HCT116 (cell line): ENCODE results near the gene PLEKHN1. TPM values are rescaled to one million over a fixed set of nuclear protein-coding genes. Genes with fewer than 3 reads are reported as not detected.
"Not testable (repeated sequence)": the region's sequence is repeated elsewhere in the genome, so short reads cannot be mapped to it uniquely, and the experiment has no call there.

ENCODE experiments used
- ATAC-seq: fragments of 200-7000 bp; cut with Tn5 transposase; 2 replicates; pipeline ENCODE4 v1.9.1; 2020; ENCODE audit warnings: mild to moderate bottlenecking, moderate library complexity
- BruUV-seq: library from RNA; stranded (reverse); fragments of 400-500 nt; replicated peaks from 2 replicates; lab custom pipeline; 2021; lab: Mats Ljungman, UMichigan
- CTCF ChIA-PET: fragments of 300-600 bp; sonication (Branson Sonifier 250); formaldehyde crosslinking; loops from one replicate; lab custom pipeline; 2021; ENCODE audit warnings: antibody characterized with exemption; lab: Charles Lee
- POLR2A ChIA-PET: fragments of 300-600, 350-600 bp; sonication (Branson Sonifier 250); formaldehyde crosslinking; loops from one replicate; lab custom pipeline; 2021; ENCODE audit warnings: antibody characterized with exemption; lab: Charles Lee
- RAD21 ChIA-PET, 2 experiments: fragments of 300-600 bp; sonication (Branson Sonifier 250); formaldehyde crosslinking; loops; one replicate each; lab custom pipeline; 2023; ENCODE audit warnings: low total read pairs in 2 of 2; ENCODE audit not compliant: uncharacterized antibody in 2 of 2, unreplicated experiment in 2 of 2, low non-redundant PET in 1 of 2; lab: Charles Lee
- DNase-seq: peaks from one replicate; pipeline ENCODE4 v3.0.0-alpha.2; 2010; ENCODE audit warnings: low read depth, low spot score
- H2AFZ ChIP-seq: fragments of 200-600 bp; shearing (Covaris generic), sonication (generic); 2 replicates; pipeline ENCODE4 v1.6.1; 2017; ENCODE audit warnings: low read depth, mixed run types, mixed read lengths, antibody characterized with exemption, low read length; ENCODE audit not compliant: poor library complexity, severe bottlenecking
- H3K27ac ChIP-seq: 2 replicates; pipeline ENCODE4 v1.5.1; 2012; ENCODE audit warnings: low read depth, low read length
- H3K27me3 ChIP-seq: fragments of 200-600 bp; sonication (generic); 2 replicates; pipeline ENCODE4 v1.6.1; 2016; ENCODE audit warnings: mixed run types, low read length, mixed read lengths; ENCODE audit not compliant: insufficient read depth
- H3K36me3 ChIP-seq, 2 experiments: fragments of 200-500 bp in 1 of 2; fragments of 200-600 bp in 1 of 2; sonication (Bioruptor generic) in 1 of 2; sonication (generic) in 1 of 2; 2 replicates each; pipeline versions ENCODE4 v1.5.1 to v1.6.1; 2014 to 2016; ENCODE audit warnings: low read length in 2 of 2, inconsistent platforms in 1 of 2, mixed read lengths in 1 of 2, mixed run types in 1 of 2; ENCODE audit not compliant: insufficient read depth in 2 of 2, control insufficient read depth in 1 of 2
- H3K4me1 ChIP-seq, 2 experiments: fragments of 200-600 bp in 1 of 2; sonication (generic) in 1 of 2; 2 replicates each; pipeline versions ENCODE4 v1.5.1 to v1.6.1; 2012 to 2017; ENCODE audit warnings: low read length in 2 of 2, inconsistent platforms in 1 of 2, mild to moderate bottlenecking in 1 of 2, mixed read lengths in 1 of 2, mixed run types in 1 of 2, moderate library complexity in 1 of 2; ENCODE audit not compliant: insufficient read depth in 2 of 2, control insufficient read depth in 1 of 2
- H3K4me2 ChIP-seq: fragments of 200-600 bp; sonication (generic); 2 replicates; pipeline ENCODE4 v1.6.1; 2017; ENCODE audit warnings: mixed run types, low read length, mixed read lengths
- H3K4me3 ChIP-seq, 2 experiments: fragments of 200-600 bp in 1 of 2; sonication (generic) in 1 of 2; replicated peaks in 1 of 2; 2 replicates each; pipeline ENCODE4 v1.5.1; 2011 to 2016; ENCODE audit warnings: low read length in 2 of 2, control low read depth in 1 of 2, low read depth in 1 of 2, mild to moderate bottlenecking in 1 of 2, mixed read lengths in 1 of 2, mixed run types in 1 of 2
- H3K79me2 ChIP-seq: fragments of 200-600 bp; sonication (generic); 2 replicates; pipeline ENCODE4 v1.6.1; 2017; ENCODE audit warnings: mild to moderate bottlenecking, mixed run types, low read length, moderate library complexity, mixed read lengths; ENCODE audit not compliant: insufficient read depth
- H3K9ac ChIP-seq: fragments of 200-600 bp; sonication (generic); 2 replicates; pipeline ENCODE4 v1.6.1; 2016; ENCODE audit warnings: low read length, mixed read lengths
- H3K9me2 ChIP-seq: fragments of 200-600 bp; sonication (generic), shearing (Covaris generic); 2 replicates; pipeline ENCODE4 v1.6.1; 2017; ENCODE audit warnings: mixed run types, mild to moderate bottlenecking, moderate library complexity; ENCODE audit not compliant: insufficient read depth
- H3K9me3 ChIP-seq, 2 experiments: fragments of 200-500 bp in 1 of 2; fragments of 200-600 bp in 1 of 2; sonication (Bioruptor generic) in 1 of 2; sonication (generic) in 1 of 2; 2 replicates each; pipeline ENCODE4 v1.6.1; 2014 to 2017; ENCODE audit warnings: low read length in 2 of 2, mixed read lengths in 2 of 2, inconsistent platforms in 1 of 2, low read depth in 1 of 2, mild to moderate bottlenecking in 1 of 2, mixed run types in 1 of 2, moderate library complexity in 1 of 2; ENCODE audit not compliant: control insufficient read depth in 1 of 2, insufficient read depth in 1 of 2
- H4K20me1 ChIP-seq: fragments of 200-600 bp; sonication (generic), shearing (Covaris generic); 2 replicates; pipeline ENCODE4 v1.6.1; 2017; ENCODE audit warnings: mixed run types, mild to moderate bottlenecking, moderate library complexity; ENCODE audit not compliant: insufficient read depth
- REST ChIP-seq: IDR thresholded peaks from 2 replicates; pipeline ENCODE4 v1.6.1; 2012; ENCODE audit warnings: low read depth
- ZNF274 ChIP-seq: fragments of 200-500 bp; sonication (Bioruptor generic); IDR thresholded peaks from 2 replicates; pipeline ENCODE4 v1.6.1; 2014; ENCODE audit warnings: mild to moderate bottlenecking, low read depth, low read length, inconsistent platforms
- intact Hi-C: fragments of 100-400 bp; cut with micrococcal nuclease; formaldehyde crosslinking; loops from 2 replicates; pipeline ENCODE4 v1.10.0; 2022
- total RNA-seq: library from RNA; stranded (reverse); gene quantifications from one replicate; pipeline ENCODE4 v1.2.1, GENCODE V29; 2021; ENCODE audit not compliant: unreplicated experiment

The PLEKHN1 gene
- total RNA-seq, 1 experiment from 2014 or later: 11.6 TPM

GRCh38 chr1:945688-946556 is 20.4 kb upstream of the PLEKHN1 start:
- TF ChIP-seq REST (no peak), ZNF274 (no peak)
- Histone ChIP-seq H3K4me1 (peaks cover 22 to 29% of the 10 kb centered on the region in 2 experiments), H4K20me1 (no peaks in the 10 kb centered on the region), H3K4me3 (no peak overlapping the region), H3K9me3 (no peaks in the 10 kb centered on the region), H3K27ac (no peak overlapping the region), H3K27me3 (peaks cover 5% of the 10 kb centered on the region; the same call in 1 of the 2 replicates), H3K36me3 (peaks cover 27 to 50% of the 10 kb centered on the region in 2 experiments), H3K4me2 (no peak overlapping the region), H3K9ac (no peak overlapping the region), H3K79me2 (peaks cover 9% of the 10 kb centered on the region; the same call in 1 of the 2 replicates), H2AFZ (no peak overlapping the region), H3K9me2 (no peaks in the 10 kb centered on the region)
- ATAC-seq: no peak
- BruUV-seq: no TSS peak
- CTCF ChIA-PET: no interaction called here
- RAD21 ChIA-PET: interaction anchor here in 1 of 2 experiments (0.8 kb wide), 1 partner anchor 9 kb away, joined by 3 read pairs; no protein-coding TSS in a partner anchor
- POLR2A ChIA-PET: no interaction called here
- no peak for DNase-seq
- intact Hi-C loops: no loop called here

GRCh38 chr1:946811-947210 is 19.5 kb upstream of the PLEKHN1 start:
- H3K27ac ChIP-seq, ATAC-seq, H3K9ac ChIP-seq, POLR2A ChIA-PET, DNase-seq, CTCF ChIA-PET, BruUV-seq, H3K4me2 ChIP-seq, H3K4me3 ChIP-seq, H4K20me1 ChIP-seq, H3K9me2 ChIP-seq, H2AFZ ChIP-seq, H3K27me3 ChIP-seq, H3K9me3 ChIP-seq, intact Hi-C loops: not testable (repeated sequence)
- RAD21 ChIA-PET: interaction anchor here in 1 of 2 experiments (0.8 kb wide), 1 partner anchor 8 kb away, joined by 3 read pairs; no protein-coding TSS in a partner anchor
- H3K79me2 ChIP-seq: peaks cover 14% of the 10 kb centered on the region; the same call in 1 of the 2 replicates
- H3K36me3 ChIP-seq: peaks cover 27 to 59% of the 10 kb centered on the region in 2 experiments
- H3K4me1 ChIP-seq: peaks cover 13 to 20% of the 10 kb centered on the region in 2 experiments
